HEK293 (cell line): Measurements from ENCODE around the gene VRTN.

Experiments
- MYNN ChIP-seq: fragments of 450-650 bp; formaldehyde crosslinking; IDR thresholded peaks from 2 replicates; pipeline ENCODE4 v1.5.1; 2016; ENCODE audit warnings: missing biosample characterization, missing genetic modification characterization, borderline replicate concordance
- ZBTB7A ChIP-seq: fragments of 450-650 bp; formaldehyde crosslinking; IDR thresholded peaks from 2 replicates; pipeline ENCODE4 v1.5.1; 2016; ENCODE audit warnings: low read depth, missing biosample characterization, missing genetic modification characterization
- ZNF24 ChIP-seq: fragments of 450-650 bp; formaldehyde crosslinking; IDR thresholded peaks from 2 replicates; pipeline ENCODE4 v1.5.1; 2016; ENCODE audit warnings: missing biosample characterization, missing genetic modification characterization
- ZNF311 ChIP-seq: fragments of 450-650 bp; formaldehyde crosslinking; IDR thresholded peaks from 2 replicates; pipeline ENCODE4 v1.5.1; 2017; ENCODE audit warnings: missing biosample characterization, missing genetic modification characterization, borderline replicate concordance
- ZNF423 ChIP-seq: fragments of 450-650 bp; formaldehyde crosslinking; IDR thresholded peaks from 2 replicates; pipeline ENCODE4 v1.5.1; 2016; ENCODE audit warnings: missing biosample characterization, missing genetic modification characterization
- ZNF658 ChIP-seq: fragments of 450-650 bp; formaldehyde crosslinking; IDR thresholded peaks from 2 replicates; pipeline ENCODE4; 2016; ENCODE audit warnings: missing biosample characterization, missing genetic modification characterization
- ZNF776 ChIP-seq: fragments of 450-650 bp; formaldehyde crosslinking; IDR thresholded peaks from 2 replicates; pipeline ENCODE4 v1.5.0; 2017; ENCODE audit warnings: missing biosample characterization, missing genetic modification characterization, borderline replicate concordance
- TF ChIP-seq, protein P1 (sequence below): fragments of 450-650 bp; formaldehyde crosslinking; IDR thresholded peaks from 2 replicates; pipeline ENCODE4 v1.5.1; 2016; ENCODE audit warnings: missing biosample characterization, missing genetic modification characterization
- TF ChIP-seq, protein P2 (sequence below): fragments of 450-650 bp; formaldehyde crosslinking; IDR thresholded peaks from 2 replicates; pipeline ENCODE4 v1.5.1; 2016; ENCODE audit warnings: missing biosample characterization, missing genetic modification characterization
- TF ChIP-seq, protein P3 (sequence below): fragments of 450-650 bp; formaldehyde crosslinking; optimal IDR thresholded peaks from 2 replicates; pipeline ENCODE3; 2016; ENCODE audit warnings: missing biosample characterization, mild to moderate bottlenecking, missing genetic modification characterization
- TF ChIP-seq, protein P4 (sequence below): fragments of 450-650 bp; formaldehyde crosslinking; IDR thresholded peaks from 2 replicates; pipeline ENCODE4 v1.5.1; 2016; ENCODE audit warnings: missing biosample characterization, missing genetic modification characterization

DNA sequence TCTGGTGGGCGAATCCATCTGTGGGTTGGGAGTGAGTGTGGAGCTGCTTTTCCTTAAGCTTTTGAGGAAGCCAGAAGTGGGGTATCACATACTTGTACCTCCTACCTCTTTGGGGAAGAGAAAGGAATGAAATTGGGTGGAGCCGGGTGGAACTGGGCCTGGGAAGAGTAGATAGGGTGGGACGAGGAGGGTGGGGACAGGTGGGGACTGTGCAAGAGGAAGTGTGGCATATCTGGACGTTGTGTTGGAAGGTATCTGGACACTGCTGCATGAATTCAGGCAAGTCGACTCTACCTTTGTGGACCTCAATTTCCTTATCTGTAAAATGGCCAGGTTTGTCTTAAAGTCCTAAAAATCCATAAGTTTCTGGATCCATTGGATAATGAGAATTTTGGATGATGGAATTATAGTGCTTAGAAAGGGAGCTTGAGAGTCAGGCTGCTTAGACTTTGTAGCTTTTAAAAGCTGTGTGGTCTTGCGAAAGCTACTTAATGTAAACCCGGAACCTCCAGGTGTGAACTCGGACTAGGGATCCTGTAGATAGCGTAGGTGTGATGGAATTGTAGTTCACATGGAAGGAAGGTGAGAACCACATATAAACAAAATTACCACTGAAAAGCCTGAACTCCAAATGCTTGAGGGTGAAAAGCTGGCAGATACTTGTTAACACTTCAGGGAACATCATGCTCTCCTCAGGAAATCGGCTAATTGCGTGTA lies 2.1 kb downstream of the VRTN start:
- TF ChIP-seq ZNF658 (tag by site-specific recombination) (no peak), ZBTB7A (tag by site-specific recombination) (no peak), ZNF776 (tag by site-specific recombination) (no peak), ZNF311 (tag by site-specific recombination) (no peak), MYNN (tag by site-specific recombination) (no peak), ZNF423 (no peak), ZNF24 (tag by site-specific recombination) (no peak)
- TF ChIP-seq, protein P1, sequence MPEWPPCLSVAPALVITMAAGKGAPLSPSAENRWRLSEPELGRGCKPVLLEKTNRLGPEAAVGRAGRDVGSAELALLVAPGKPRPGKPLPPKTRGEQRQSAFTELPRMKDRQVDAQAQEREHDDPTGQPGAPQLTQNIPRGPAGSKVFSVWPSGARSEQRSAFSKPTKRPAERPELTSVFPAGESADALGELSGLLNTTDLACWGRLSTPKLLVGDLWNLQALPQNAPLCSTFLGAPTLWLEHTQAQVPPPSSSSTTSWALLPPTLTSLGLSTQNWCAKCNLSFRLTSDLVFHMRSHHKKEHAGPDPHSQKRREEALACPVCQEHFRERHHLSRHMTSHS: no peak
- TF ChIP-seq, protein P2, sequence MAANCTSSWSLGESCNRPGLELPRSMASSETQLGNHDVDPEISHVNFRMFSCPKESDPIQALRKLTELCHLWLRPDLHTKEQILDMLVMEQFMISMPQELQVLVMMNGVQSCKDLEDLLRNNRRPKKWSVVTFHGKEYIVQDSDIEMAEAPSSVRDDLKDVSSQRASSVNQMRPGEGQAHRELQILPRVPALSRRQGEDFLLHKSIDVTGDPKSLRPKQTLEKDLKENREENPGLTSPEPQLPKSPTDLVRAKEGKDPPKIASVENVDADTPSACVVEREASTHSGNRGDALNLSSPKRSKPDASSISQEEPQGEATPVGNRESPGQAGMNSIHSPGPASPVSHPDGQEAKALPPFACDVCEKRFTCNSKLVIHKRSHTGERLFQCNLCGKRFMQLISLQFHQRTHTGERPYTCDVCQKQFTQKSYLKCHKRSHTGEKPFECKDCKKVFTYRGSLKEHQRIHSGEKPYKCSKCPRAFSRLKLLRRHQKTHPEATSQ (tag by site-specific recombination): no peak
- TF ChIP-seq, protein P3, sequence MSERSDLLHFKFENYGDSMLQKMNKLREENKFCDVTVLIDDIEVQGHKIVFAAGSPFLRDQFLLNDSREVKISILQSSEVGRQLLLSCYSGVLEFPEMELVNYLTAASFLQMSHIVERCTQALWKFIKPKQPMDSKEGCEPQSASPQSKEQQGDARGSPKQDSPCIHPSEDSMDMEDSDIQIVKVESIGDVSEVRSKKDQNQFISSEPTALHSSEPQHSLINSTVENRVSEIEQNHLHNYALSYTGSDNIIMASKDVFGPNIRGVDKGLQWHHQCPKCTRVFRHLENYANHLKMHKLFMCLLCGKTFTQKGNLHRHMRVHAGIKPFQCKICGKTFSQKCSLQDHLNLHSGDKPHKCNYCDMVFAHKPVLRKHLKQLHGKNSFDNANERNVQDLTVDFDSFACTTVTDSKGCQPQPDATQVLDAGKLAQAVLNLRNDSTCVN (tag by site-specific recombination): no peak
- TF ChIP-seq, protein P4, sequence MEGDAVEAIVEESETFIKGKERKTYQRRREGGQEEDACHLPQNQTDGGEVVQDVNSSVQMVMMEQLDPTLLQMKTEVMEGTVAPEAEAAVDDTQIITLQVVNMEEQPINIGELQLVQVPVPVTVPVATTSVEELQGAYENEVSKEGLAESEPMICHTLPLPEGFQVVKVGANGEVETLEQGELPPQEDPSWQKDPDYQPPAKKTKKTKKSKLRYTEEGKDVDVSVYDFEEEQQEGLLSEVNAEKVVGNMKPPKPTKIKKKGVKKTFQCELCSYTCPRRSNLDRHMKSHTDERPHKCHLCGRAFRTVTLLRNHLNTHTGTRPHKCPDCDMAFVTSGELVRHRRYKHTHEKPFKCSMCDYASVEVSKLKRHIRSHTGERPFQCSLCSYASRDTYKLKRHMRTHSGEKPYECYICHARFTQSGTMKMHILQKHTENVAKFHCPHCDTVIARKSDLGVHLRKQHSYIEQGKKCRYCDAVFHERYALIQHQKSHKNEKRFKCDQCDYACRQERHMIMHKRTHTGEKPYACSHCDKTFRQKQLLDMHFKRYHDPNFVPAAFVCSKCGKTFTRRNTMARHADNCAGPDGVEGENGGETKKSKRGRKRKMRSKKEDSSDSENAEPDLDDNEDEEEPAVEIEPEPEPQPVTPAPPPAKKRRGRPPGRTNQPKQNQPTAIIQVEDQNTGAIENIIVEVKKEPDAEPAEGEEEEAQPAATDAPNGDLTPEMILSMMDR: no peak
